Panc1 (cell line): ENCODE measurements around the gene ZG16B. TPM values are rescaled to one million over a fixed set of nuclear protein-coding genes. Genes with fewer than 3 reads are reported as not detected.

ENCODE experiments used
- ATAC-seq: fragments of 200-7000 bp; cut with Tn5 transposase; 2 replicates; pipeline ENCODE4 v1.9.1; 2020; ENCODE audit warnings: mild to moderate bottlenecking, moderate library complexity
- BruUV-seq: library from RNA; stranded (reverse); fragments of 400-500 nt; replicated peaks from 2 replicates; lab custom pipeline; 2021; lab: Mats Ljungman, UMichigan
- CTCF ChIA-PET: fragments of 300-600 bp; sonication (Branson Sonifier 250); formaldehyde crosslinking; loops from one replicate; lab custom pipeline; 2022; ENCODE audit warnings: antibody characterized with exemption; lab: Charles Lee
- POLR2A ChIA-PET: fragments of 300-600 bp; sonication (Branson Sonifier 250); formaldehyde crosslinking; loops from one replicate; lab custom pipeline; 2022; ENCODE audit warnings: antibody characterized with exemption; lab: Charles Lee
- DNase-seq: peaks from one replicate; pipeline ENCODE4 v3.0.0-alpha.2; 2010; ENCODE audit warnings: low read depth, low spot score
- H3K27ac ChIP-seq: 2 replicates; pipeline ENCODE4 v1.5.1; 2011; ENCODE audit warnings: mild to moderate bottlenecking, low read length, inconsistent platforms
- H3K27me3 ChIP-seq: fragments of 200-500 bp; sonication (Bioruptor generic); 2 replicates; pipeline ENCODE4 v1.6.0; 2014; ENCODE audit warnings: low read length, inconsistent platforms; ENCODE audit not compliant: control insufficient read depth, insufficient read depth
- H3K36me3 ChIP-seq: fragments of 200-500 bp; sonication (Bioruptor generic); 2 replicates; pipeline ENCODE4 v1.5.1; 2014; ENCODE audit warnings: inconsistent platforms, mild to moderate bottlenecking, low read length, moderate library complexity; ENCODE audit not compliant: control insufficient read depth, insufficient read depth
- H3K4me1 ChIP-seq: 2 replicates; pipeline ENCODE4 v1.5.1; 2011; ENCODE audit warnings: inconsistent platforms, mild to moderate bottlenecking, low read length, moderate library complexity; ENCODE audit not compliant: control insufficient read depth, insufficient read depth
- H3K4me3 ChIP-seq, 2 experiments: 2 replicates each; pipeline ENCODE4 v1.5.1; 2011 to 2012; ENCODE audit warnings: low read depth in 2 of 2, low read length in 2 of 2, mild to moderate bottlenecking in 2 of 2, inconsistent platforms in 1 of 2, moderate library complexity in 1 of 2
- H3K9me3 ChIP-seq: fragments of 200-500 bp; sonication (Bioruptor generic); 2 replicates; pipeline ENCODE4 v1.5.1; 2014; ENCODE audit warnings: low read depth, mild to moderate bottlenecking, inconsistent platforms, low read length, moderate library complexity; ENCODE audit not compliant: control insufficient read depth, insufficient read depth
- POLR2AphosphoS5 ChIP-seq: IDR thresholded peaks from 2 replicates; pipeline ENCODE4 v1.6.1; 2012; ENCODE audit warnings: mild to moderate bottlenecking, low read depth, low read length, moderate library complexity
- SIN3A ChIP-seq: IDR thresholded peaks from 2 replicates; pipeline ENCODE4 v1.6.1; 2012; ENCODE audit warnings: low read depth, mild to moderate bottlenecking, low read length, moderate library complexity, borderline replicate concordance; ENCODE audit not compliant: insufficient read depth
- TCF7L2 ChIP-seq: IDR thresholded peaks from 2 replicates; pipeline ENCODE4 v1.6.1; 2011; ENCODE audit warnings: mild to moderate bottlenecking, low read depth, low read length, inconsistent platforms
- in situ Hi-C: cut with HindIII; loops from 2 replicates; pipeline ENCODE4 v1.10.0; 2016; ENCODE audit warnings: low sequenced_read_pairs, low pct_unique_long_range_greater_than_20kb
- intact Hi-C: fragments of 100-400 bp; cut with micrococcal nuclease; formaldehyde crosslinking; loops from one replicate; pipeline ENCODE4 v1.10.0; 2022; ENCODE audit not compliant: unreplicated experiment
- total RNA-seq: library from RNA; stranded (reverse); gene quantifications from one replicate; pipeline ENCODE4 v1.2.1, GENCODE V29; 2021; ENCODE audit not compliant: unreplicated experiment
- TF ChIP-seq, protein P1 (sequence below): fragments of 450-650 bp; IDR thresholded peaks from 2 replicates; pipeline ENCODE4 v1.5.1; 2017; ENCODE audit warnings: mild to moderate bottlenecking
- TF ChIP-seq, protein P2 (sequence below), 2 experiments: IDR thresholded peaks; 2 replicates each; pipeline ENCODE4 v1.6.1; 2011 to 2012; ENCODE audit warnings: low read depth in 2 of 2, control low read depth in 1 of 2, low read length in 1 of 2, mild to moderate bottlenecking in 1 of 2, moderate library complexity in 1 of 2; ENCODE audit not compliant: insufficient read depth in 1 of 2

ZG16B gene
- total RNA-seq, 1 experiment from 2014 or later, result 9.1 TPM

DNA sequence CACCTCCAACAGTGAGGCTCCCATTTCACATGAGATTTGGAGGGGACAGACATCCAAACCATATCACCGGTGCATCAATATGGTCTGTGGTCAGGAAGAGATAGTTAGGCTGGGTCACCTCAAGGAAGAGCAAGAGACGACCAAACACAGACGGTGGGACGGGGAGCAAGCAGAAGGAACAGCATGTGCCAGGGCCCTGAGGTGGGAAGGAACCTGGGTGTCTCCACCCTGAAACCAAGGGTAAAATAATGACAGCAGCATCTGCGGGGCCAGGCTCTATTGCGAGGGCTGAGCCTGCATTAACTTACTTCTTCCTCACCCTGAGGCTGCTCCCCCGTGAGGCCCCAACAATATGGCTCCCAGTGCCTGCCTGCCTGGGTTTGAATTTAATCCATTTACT is 21.9 kb upstream of the ZG16B start:
- BruUV-seq, result no TSS peak
- ChIA-PET CTCF (no interaction called here), POLR2A (no interaction called here)
- no peaks in the 10 kb centered on the region for H3K36me3 ChIP-seq
- TF ChIP-seq, protein P1, sequence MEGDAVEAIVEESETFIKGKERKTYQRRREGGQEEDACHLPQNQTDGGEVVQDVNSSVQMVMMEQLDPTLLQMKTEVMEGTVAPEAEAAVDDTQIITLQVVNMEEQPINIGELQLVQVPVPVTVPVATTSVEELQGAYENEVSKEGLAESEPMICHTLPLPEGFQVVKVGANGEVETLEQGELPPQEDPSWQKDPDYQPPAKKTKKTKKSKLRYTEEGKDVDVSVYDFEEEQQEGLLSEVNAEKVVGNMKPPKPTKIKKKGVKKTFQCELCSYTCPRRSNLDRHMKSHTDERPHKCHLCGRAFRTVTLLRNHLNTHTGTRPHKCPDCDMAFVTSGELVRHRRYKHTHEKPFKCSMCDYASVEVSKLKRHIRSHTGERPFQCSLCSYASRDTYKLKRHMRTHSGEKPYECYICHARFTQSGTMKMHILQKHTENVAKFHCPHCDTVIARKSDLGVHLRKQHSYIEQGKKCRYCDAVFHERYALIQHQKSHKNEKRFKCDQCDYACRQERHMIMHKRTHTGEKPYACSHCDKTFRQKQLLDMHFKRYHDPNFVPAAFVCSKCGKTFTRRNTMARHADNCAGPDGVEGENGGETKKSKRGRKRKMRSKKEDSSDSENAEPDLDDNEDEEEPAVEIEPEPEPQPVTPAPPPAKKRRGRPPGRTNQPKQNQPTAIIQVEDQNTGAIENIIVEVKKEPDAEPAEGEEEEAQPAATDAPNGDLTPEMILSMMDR, result no peak
- TF ChIP-seq, protein P2, sequence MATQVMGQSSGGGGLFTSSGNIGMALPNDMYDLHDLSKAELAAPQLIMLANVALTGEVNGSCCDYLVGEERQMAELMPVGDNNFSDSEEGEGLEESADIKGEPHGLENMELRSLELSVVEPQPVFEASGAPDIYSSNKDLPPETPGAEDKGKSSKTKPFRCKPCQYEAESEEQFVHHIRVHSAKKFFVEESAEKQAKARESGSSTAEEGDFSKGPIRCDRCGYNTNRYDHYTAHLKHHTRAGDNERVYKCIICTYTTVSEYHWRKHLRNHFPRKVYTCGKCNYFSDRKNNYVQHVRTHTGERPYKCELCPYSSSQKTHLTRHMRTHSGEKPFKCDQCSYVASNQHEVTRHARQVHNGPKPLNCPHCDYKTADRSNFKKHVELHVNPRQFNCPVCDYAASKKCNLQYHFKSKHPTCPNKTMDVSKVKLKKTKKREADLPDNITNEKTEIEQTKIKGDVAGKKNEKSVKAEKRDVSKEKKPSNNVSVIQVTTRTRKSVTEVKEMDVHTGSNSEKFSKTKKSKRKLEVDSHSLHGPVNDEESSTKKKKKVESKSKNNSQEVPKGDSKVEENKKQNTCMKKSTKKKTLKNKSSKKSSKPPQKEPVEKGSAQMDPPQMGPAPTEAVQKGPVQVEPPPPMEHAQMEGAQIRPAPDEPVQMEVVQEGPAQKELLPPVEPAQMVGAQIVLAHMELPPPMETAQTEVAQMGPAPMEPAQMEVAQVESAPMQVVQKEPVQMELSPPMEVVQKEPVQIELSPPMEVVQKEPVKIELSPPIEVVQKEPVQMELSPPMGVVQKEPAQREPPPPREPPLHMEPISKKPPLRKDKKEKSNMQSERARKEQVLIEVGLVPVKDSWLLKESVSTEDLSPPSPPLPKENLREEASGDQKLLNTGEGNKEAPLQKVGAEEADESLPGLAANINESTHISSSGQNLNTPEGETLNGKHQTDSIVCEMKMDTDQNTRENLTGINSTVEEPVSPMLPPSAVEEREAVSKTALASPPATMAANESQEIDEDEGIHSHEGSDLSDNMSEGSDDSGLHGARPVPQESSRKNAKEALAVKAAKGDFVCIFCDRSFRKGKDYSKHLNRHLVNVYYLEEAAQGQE (IDR thresholded peaks at IDR 0.05; ENCODE audit: insufficient read depth in 1 of 2, low read depth in 2 of 2, low read length in 1 of 2), result no peak
- TF ChIP-seq SIN3A (no peak), TCF7L2 (no peak), POLR2AphosphoS5 (no peak)
- no peak for DNase-seq
- H3K27me3 ChIP-seq, result no peaks in the 10 kb centered on the region
- intact Hi-C loops (no loop called here), in situ Hi-C loops (no loop called here)
- ATAC-seq, result no peak
- no peak overlapping the region for H3K27ac ChIP-seq
- no peak overlapping the region for H3K4me3 ChIP-seq
- peaks cover 12% of the 10 kb centered on the region; the same call in 1 of the 2 replicates for H3K9me3 ChIP-seq
- H3K4me1 ChIP-seq, result peaks cover 9% of the 10 kb centered on the region

DNA sequence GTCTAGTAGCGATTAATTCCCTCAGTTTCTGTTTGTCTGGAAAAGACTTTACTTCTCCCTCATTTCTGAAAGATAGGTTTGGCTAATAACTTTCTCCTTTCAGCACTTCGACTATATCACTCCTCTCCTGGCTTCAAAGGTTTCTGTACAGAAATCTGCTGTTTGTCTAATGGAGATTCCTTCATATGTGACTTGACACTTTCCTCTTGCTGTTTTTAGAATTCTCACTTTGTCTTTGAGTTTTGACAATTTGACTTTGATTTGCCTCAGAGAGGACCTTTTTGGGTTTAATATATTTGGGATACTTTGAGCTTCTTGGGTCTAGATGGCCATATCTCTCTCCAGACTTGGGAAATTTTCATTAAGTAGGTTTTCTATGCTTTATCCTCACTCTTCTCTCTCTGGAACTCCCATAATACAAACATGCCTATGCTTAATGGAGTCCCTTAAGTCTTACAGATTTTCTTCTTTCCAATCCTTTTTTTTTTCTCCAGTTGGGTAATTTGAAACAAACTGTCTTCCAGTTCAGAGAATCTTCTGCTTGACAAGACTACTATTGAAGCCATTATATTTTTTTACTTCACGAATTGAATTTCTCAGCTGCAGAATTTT is 20.8 kb upstream of the ZG16B start:
- no peak overlapping the region for H3K27ac ChIP-seq
- in situ Hi-C loops (no loop called here), intact Hi-C loops (no loop called here)
- H3K36me3 ChIP-seq, result no peaks in the 10 kb centered on the region
- no TSS peak for BruUV-seq
- CTCF ChIA-PET, result no interaction called here
- peaks cover 6% of the 10 kb centered on the region; the same call in 1 of the 2 replicates for H3K9me3 ChIP-seq
- no peak overlapping the region for H3K4me3 ChIP-seq
- no peak for ATAC-seq
- no peaks in the 10 kb centered on the region for H3K27me3 ChIP-seq
- no peak for TF ChIP-seq POLR2AphosphoS5
- TF ChIP-seq, protein P2 (IDR thresholded peaks at IDR 0.05; ENCODE audit: insufficient read depth in 1 of 2, low read depth in 2 of 2, low read length in 1 of 2), result no peak
- no peak for TF ChIP-seq SIN3A
- peaks cover 9% of the 10 kb centered on the region for H3K4me1 ChIP-seq
- no peak for DNase-seq
- POLR2A ChIA-PET, result no interaction called here
